Duodenal mucosa (tissue), 2 donors: Measurements from ENCODE around the gene PLEKHA8.
"Not testable (repeated sequence)": the region's sequence is repeated elsewhere in the genome, so short reads cannot be mapped to it uniquely, and the experiment has no call there.

Experiments used
- H3K27ac ChIP-seq: one replicate; pipeline ENCODE4 v1.7.0; 2013; ENCODE audit warnings: low read depth, low read length
- H3K27me3 ChIP-seq, 2 donors: one replicate each; pipeline ENCODE4 v1.7.0; 2013; ENCODE audit warnings: low read length in 2 of 2, control low read depth in 1 of 2; ENCODE audit not compliant: insufficient read depth in 2 of 2, control insufficient read depth in 1 of 2
- H3K36me3 ChIP-seq, 2 donors: one replicate each; pipeline ENCODE4 v1.7.0; 2013; ENCODE audit warnings: low read length in 2 of 2, control low read depth in 1 of 2; ENCODE audit not compliant: insufficient read depth in 2 of 2, control insufficient read depth in 1 of 2
- H3K4me1 ChIP-seq, 2 donors: one replicate each; pipeline ENCODE4 v1.7.0; 2013; ENCODE audit warnings: low read length in 2 of 2, control low read depth in 1 of 2; ENCODE audit not compliant: insufficient read depth in 2 of 2, control insufficient read depth in 1 of 2
- H3K4me3 ChIP-seq, 2 donors: one replicate each; pipeline ENCODE4 v1.7.0; 2013; ENCODE audit warnings: low read length in 2 of 2, low read depth in 1 of 2
- H3K9ac ChIP-seq, 2 donors: one replicate each; pipeline ENCODE4 v1.7.0; 2013; ENCODE audit warnings: low read length in 2 of 2, low read depth in 1 of 2
- H3K9me3 ChIP-seq, 2 donors: one replicate each; pipeline ENCODE4 v1.7.0; 2013; ENCODE audit warnings: low read length in 2 of 2, control low read depth in 1 of 2; ENCODE audit not compliant: control insufficient read depth in 1 of 2

The PLEKHA8 gene

GRCh38 chr7:30057741-30058140 is 29.5 kb downstream of the PLEKHA8 start:
- Histone ChIP-seq H3K4me1 (no peaks in the 10 kb centered on the region), H3K36me3 (peaks cover 9 to 32% of the 10 kb centered on the region in 2 donors), H3K4me3 (no peak overlapping the region), H3K9me3 (no peaks in the 10 kb centered on the region), H3K27me3 (no peaks in the 10 kb centered on the region), H3K27ac (no peak overlapping the region), H3K9ac (no peak overlapping the region)

GRCh38 chr7:30061786-30062185 is 33.6 kb downstream of the PLEKHA8 start:
- H3K4me3 ChIP-seq, H3K27me3 ChIP-seq, H3K27ac ChIP-seq, H3K9me3 ChIP-seq, H3K4me1 ChIP-seq, H3K9ac ChIP-seq: not testable (repeated sequence)
- peaks cover 7 to 18% of the 10 kb centered on the region in 2 donors for H3K36me3 ChIP-seq

- H3K4me3 ChIP-seq = no peak overlapping the region
- H3K9me3 ChIP-seq = no peaks in the 10 kb centered on the region
- H3K9ac ChIP-seq = no peak overlapping the region
- H3K36me3 ChIP-seq = peaks cover 7 to 18% of the 10 kb centered on the region in 2 donors
- H3K27ac ChIP-seq = no peak overlapping the region
- H3K4me1 ChIP-seq = no peaks in the 10 kb centered on the region
- H3K27me3 ChIP-seq = no peaks in the 10 kb centered on the region
Observed at GRCh38 chr7:30062587-30062986, 34.4 kb downstream of the PLEKHA8 start.

- no peak overlapping the region for H3K27ac ChIP-seq
- H3K4me1 ChIP-seq = no peaks in the 10 kb centered on the region
- no peaks in the 10 kb centered on the region for H3K9me3 ChIP-seq
- no peak overlapping the region for H3K9ac ChIP-seq
- H3K27me3 ChIP-seq = no peaks in the 10 kb centered on the region
- H3K36me3 ChIP-seq = peaks cover 7 to 14% of the 10 kb centered on the region in 2 donors
- no peak overlapping the region for H3K4me3 ChIP-seq
Observed at GRCh38 chr7:30065746-30066145, 37.5 kb downstream of the PLEKHA8 start.

GRCh38 chr7:30066687-30067086 is 38.5 kb downstream of the PLEKHA8 start:
- H3K4me1 ChIP-seq = no peaks in the 10 kb centered on the region
- no peaks in the 10 kb centered on the region for H3K27me3 ChIP-seq
- peaks cover 7 to 17% of the 10 kb centered on the region in 2 donors for H3K36me3 ChIP-seq
- H3K9ac ChIP-seq = no peak overlapping the region
- no peak overlapping the region for H3K27ac ChIP-seq
- no peak overlapping the region for H3K4me3 ChIP-seq
- no peaks in the 10 kb centered on the region for H3K9me3 ChIP-seq

GRCh38 chr7:30068117-30068516 is 39.9 kb downstream of the PLEKHA8 start:
- Histone ChIP-seq H3K36me3 (peaks cover 4 to 17% of the 10 kb centered on the region in 2 donors), H3K9me3 (no peaks in the 10 kb centered on the region), H3K4me3 (no peak overlapping the region), H3K27me3 (no peaks in the 10 kb centered on the region), H3K4me1 (no peaks in the 10 kb centered on the region), H3K9ac (no peak overlapping the region), H3K27ac (no peak overlapping the region)

GRCh38 chr7:30069096-30069867 is 41.1 kb downstream of the PLEKHA8 start:
- Histone ChIP-seq H3K4me3 (no peak overlapping the region), H3K27ac (no peak overlapping the region)

GRCh38 chr7:30070052-30070451 is 41.8 kb downstream of the PLEKHA8 start:
- no peaks in the 10 kb centered on the region for H3K9me3 ChIP-seq
- H3K36me3 ChIP-seq = peaks cover 0 to 3% of the 10 kb centered on the region in 2 donors
- no peak overlapping the region for H3K4me3 ChIP-seq
- no peak overlapping the region for H3K27ac ChIP-seq
- no peaks in the 10 kb centered on the region for H3K27me3 ChIP-seq
- H3K9ac ChIP-seq = no peak overlapping the region
- H3K4me1 ChIP-seq = no peaks in the 10 kb centered on the region

More at GRCh38 chr7:30069096-30069867, 41.1 kb downstream of the PLEKHA8 start:
- Histone ChIP-seq H3K4me1 (no peaks in the 10 kb centered on the region), H3K27me3 (no peaks in the 10 kb centered on the region), H3K36me3 (peaks cover 0 to 7% of the 10 kb centered on the region in 2 donors), H3K9ac (no peak overlapping the region), H3K9me3 (no peaks in the 10 kb centered on the region)

- H3K27me3 ChIP-seq = no peaks in the 10 kb centered on the region
- H3K4me3 ChIP-seq = no peak overlapping the region
- no peaks in the 10 kb centered on the region for H3K4me1 ChIP-seq
- no peak overlapping the region for H3K9ac ChIP-seq
- H3K36me3 ChIP-seq = peaks cover 0 to 3% of the 10 kb centered on the region in 2 donors
- no peaks in the 10 kb centered on the region for H3K9me3 ChIP-seq
- no peak overlapping the region for H3K27ac ChIP-seq
Observed at GRCh38 chr7:30072735-30073134, 44.5 kb downstream of the PLEKHA8 start.

- Histone ChIP-seq H3K9me3 (no peaks in the 10 kb centered on the region), H3K36me3 (peaks cover 0 to 16% of the 10 kb centered on the region in 2 donors), H3K4me1 (no peaks in the 10 kb centered on the region), H3K9ac (no peak overlapping the region), H3K27ac (no peak overlapping the region), H3K4me3 (no peak overlapping the region), H3K27me3 (no peaks in the 10 kb centered on the region)
Observed at GRCh38 chr7:30074422-30075030, 46.3 kb downstream of the PLEKHA8 start.
